Pancreas (tissue), 10 donors: ENCODE measurements around the gene PATE1. TPM values are rescaled to one million over a fixed set of nuclear protein-coding genes. Genes with fewer than 3 reads are reported as not detected.

Experiments used
- ATAC-seq, 4 donors: fragments of 200-7000 bp; cut with Tn5 transposase; one replicate each; pipeline versions ENCODE4 v1.8.0 to v1.9.1; 2020; ENCODE audit warnings: mild to moderate bottlenecking in 4 of 4, moderate library complexity in 4 of 4
- DNase-seq, 6 donors: peaks; one replicate each; pipeline ENCODE4 v3.0.0-alpha.2; 2020
- FAIRE-seq: peaks from 2 replicates; lab custom pipeline; 2012; peaks lifted over from hg19 to GRCh38; lab: Jason Lieb, UNC
- H3K27ac ChIP-seq, 4 donors: fragments of 200-600 bp; sonication (generic); 1 replicate in 3 of 4; 2 replicates in 1 of 4; pipeline versions ENCODE4 v1.5.0 to v1.8.0; 2020
- H3K27me3 ChIP-seq, 4 donors: fragments of 200-600 bp; one replicate each; pipeline ENCODE4 v1.8.0; 2021
- H3K36me3 ChIP-seq, 3 donors: fragments of 200-600 bp; sonication (generic) in 1 of 3; one replicate each; pipeline versions ENCODE4 v1.5.0 to v1.8.0; 2020 to 2021
- H3K4me1 ChIP-seq, 3 donors: fragments of 200-600 bp; one replicate each; pipeline ENCODE4 v1.8.0; 2021
- H3K4me3 ChIP-seq, 4 donors: fragments of 200-600 bp; sonication (generic) in 2 of 4; one replicate each; pipeline versions ENCODE4 v1.5.0 to v1.8.0; 2020 to 2021
- H3K9me3 ChIP-seq, 4 donors: fragments of 200-600 bp; one replicate each; pipeline ENCODE4 v1.8.0; 2021
- CTCF ChIP-seq, 4 donors: fragments of 200-600 bp; sonication (generic) in 3 of 4; IDR thresholded peaks; one replicate each; pipeline versions ENCODE4 v1.5.0 to v1.8.0; 2021; ENCODE audit warnings: antibody characterized with exemption in 4 of 4
- WGBS, 2 donors: extraction: QIAGEN DNeasy Blood & Tissue Kit; methylation state at CpG; one replicate each; pipeline ENCODE4 v1.1.7; 2013; 5-methylcytosine and 5-hydroxymethylcytosine counted together
- intact Hi-C, 3 donors: fragments of 100-400 bp; cut with DNase I; formaldehyde crosslinking; loops; one replicate each; pipeline versions ENCODE4 v1.11.1 to v1.14.2; 2022
- polyA plus RNA-seq, 2 donors: library from polyadenylated mRNA; stranded (reverse); fragments of 200-250 nt; gene quantifications; one replicate each; pipeline ENCODE4 v1.2.3, GENCODE V29; 2013
- total RNA-seq, 6 donors: library from RNA; stranded (reverse); fragmentation: NEBNext Ultra II Directional in 4 of 6; extraction: Animal tissue kit (Norgen Biotek cat#: 25700) in 4 of 6; gene quantifications; one replicate each; pipeline versions ENCODE4 v1.2.1 to v1.2.4, GENCODE V29; 2021 to 2023
- donor health status: healthy with polysubstance abuse.
- donor health status: DM: no; HTN: no; CAD: no; lungs with moderate emphysema.
- donor health status: DM: no; HTN: no; CAD: no.
- donor health status: control.
- donor health status: control.
- donor health status: Bipolar disorder and iron deficiency.
- donor health status: DM: yes; HTN: yes; CAD: no.
- donor health status: DM: no; HTN: no; CAD: no.
- donor health status: DM: no; HTN: no; CAD: no.
- donor health status: DM: yes; HTN: yes; CAD: no.

The PATE1 gene
- total and polyA plus RNA-seq, 8 donors = not detected

DNA sequence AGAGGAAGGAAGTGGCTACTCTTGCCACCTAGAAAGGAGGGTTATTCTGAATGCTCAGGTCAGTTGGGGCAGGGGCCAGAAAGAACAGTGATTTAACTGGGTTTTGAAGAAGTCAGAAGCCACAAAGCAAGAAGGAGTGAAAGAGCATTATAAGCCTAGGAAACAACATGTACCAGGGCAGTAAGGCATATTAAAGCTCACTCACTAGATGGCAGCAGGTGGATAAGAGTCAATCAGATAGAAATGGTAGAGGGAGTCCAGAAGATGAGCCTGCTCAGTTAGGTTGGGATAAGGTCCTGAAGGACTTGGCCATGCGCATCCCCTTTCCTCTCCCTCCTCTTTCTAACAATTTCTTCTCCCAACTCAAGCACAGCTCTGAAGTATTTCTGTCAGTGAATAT, 22.0 kb upstream of the PATE1 start:
- Histone ChIP-seq H3K36me3 (no peaks in the 10 kb centered on the region), H3K27me3 (no peaks in the 10 kb centered on the region), H3K9me3 (no peaks in the 10 kb centered on the region), H3K27ac (no peak overlapping the region), H3K4me3 (no peak overlapping the region), H3K4me1 (no peaks in the 10 kb centered on the region)
- FAIRE-seq (no peak), ATAC-seq (no peak), DNase-seq (no peak)
- TF ChIP-seq CTCF (IDR thresholded peaks at IDR 0.05) = no peak
- intact Hi-C loops = no loop called here
- 66 to 90% methylated on average over 1 of the region's 1 CpG for WGBS, 2 donors

- WGBS, 2 donors = 64 to 81% methylated on average over 3 of the region's 3 CpGs
- H3K27ac ChIP-seq = no peak overlapping the region
- intact Hi-C loops = no loop called here
- FAIRE-seq (no peak), ATAC-seq (no peak), DNase-seq (no peak)
- no peaks in the 10 kb centered on the region for H3K4me1 ChIP-seq
- no peaks in the 10 kb centered on the region for H3K27me3 ChIP-seq
- no peaks in the 10 kb centered on the region for H3K36me3 ChIP-seq
- TF ChIP-seq CTCF (IDR thresholded peaks at IDR 0.05) = no peak
- no peaks in the 10 kb centered on the region for H3K9me3 ChIP-seq
- no peak overlapping the region for H3K4me3 ChIP-seq
Observed at GRCh38 chr11:125728969-125729368, 17.1 kb upstream of the PATE1 start.

GRCh38 chr11:125740617-125741016, 5.5 kb upstream of the PATE1 start:
- Histone ChIP-seq H3K9me3 (no peaks in the 10 kb centered on the region), H3K4me3 (no peak overlapping the region), H3K36me3 (no peaks in the 10 kb centered on the region), H3K27me3 (peaks cover 0 to 6% (median 0%) of the 10 kb centered on the region in 4 donors), H3K4me1 (no peaks in the 10 kb centered on the region), H3K27ac (no peak overlapping the region)
- no peak for FAIRE-seq
- intact Hi-C loops = no loop called here
- no peak for TF ChIP-seq CTCF (IDR thresholded peaks at IDR 0.05)
- no peak for ATAC-seq
- DNase-seq = no peak

DNA sequence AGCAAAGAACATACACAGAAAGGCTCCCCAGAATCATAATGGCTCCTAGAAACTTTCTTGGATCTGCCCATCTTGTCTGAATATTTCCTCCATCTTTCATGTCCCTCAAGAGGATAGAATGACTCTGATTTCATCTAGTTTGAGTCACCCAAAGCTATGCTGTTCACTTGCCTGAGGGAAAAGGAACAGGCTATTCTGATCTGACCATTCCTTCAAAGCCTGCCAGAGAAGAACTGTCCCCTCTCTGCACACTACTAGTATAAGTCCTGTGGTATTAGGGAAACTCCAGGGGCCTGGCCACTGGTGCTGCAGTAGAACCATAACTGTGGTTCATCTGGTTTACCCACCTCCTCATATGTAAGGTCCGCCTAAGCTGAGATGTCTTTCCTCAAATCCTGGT, 2.4 kb upstream of the PATE1 start:
- ATAC-seq (no peak), FAIRE-seq (no peak), DNase-seq (no peak)
- no peaks in the 10 kb centered on the region for H3K4me1 ChIP-seq
- no peak overlapping the region for H3K27ac ChIP-seq
- intact Hi-C loops = no loop called here
- H3K9me3 ChIP-seq = no peaks in the 10 kb centered on the region
- H3K27me3 ChIP-seq = no peaks in the 10 kb centered on the region
- no peaks in the 10 kb centered on the region for H3K36me3 ChIP-seq
- TF ChIP-seq CTCF (IDR thresholded peaks at IDR 0.05) = no peak
- no peak overlapping the region for H3K4me3 ChIP-seq
- WGBS, 2 donors = 55 to 61% methylated on average over 1 of the region's 1 CpG

DNA sequence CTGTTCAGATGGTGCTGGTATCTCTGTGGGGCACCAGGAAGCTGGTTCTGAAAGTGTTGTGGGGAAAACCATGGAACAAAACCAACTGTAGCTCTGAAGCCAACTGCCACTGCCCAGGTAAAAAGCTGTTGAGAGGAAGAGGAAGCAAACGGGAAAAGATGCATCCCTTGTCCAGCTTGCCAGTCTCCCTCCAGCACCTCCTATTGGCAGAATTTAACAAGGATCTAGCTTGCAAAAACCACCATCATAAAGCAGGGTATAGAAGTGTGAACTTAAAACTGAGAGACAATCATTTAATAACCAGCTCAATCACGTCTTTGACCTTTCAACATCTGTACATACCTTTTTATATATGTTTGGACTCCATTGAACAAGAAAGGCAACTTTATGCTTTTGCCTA, 4.5 kb downstream of the PATE1 start:
- H3K36me3 ChIP-seq = no peaks in the 10 kb centered on the region
- no peaks in the 10 kb centered on the region for H3K4me1 ChIP-seq
- FAIRE-seq = no peak
- no peak for DNase-seq
- H3K4me3 ChIP-seq = no peak overlapping the region
- 28 to 32% methylated on average over 2 of the region's 2 CpGs for WGBS, 2 donors
- ATAC-seq = no peak
- intact Hi-C loops = no loop called here
- TF ChIP-seq CTCF (IDR thresholded peaks at IDR 0.05) = no peak
- H3K9me3 ChIP-seq = no peaks in the 10 kb centered on the region
- H3K27ac ChIP-seq = no peak overlapping the region
- peaks cover 0 to 2% (median 0%) of the 10 kb centered on the region in 4 donors for H3K27me3 ChIP-seq
